H1 (cell line): ENCODE measurements around the gene THAP12. TPM values are rescaled to one million over a fixed set of nuclear protein-coding genes. Genes with fewer than 3 reads are reported as not detected.

Source experiments
- GTF2F1 ChIP-seq: IDR thresholded peaks from 2 replicates; pipeline ENCODE4 v1.6.1; 2012; ENCODE audit warnings: low read depth, low read length, improper control_type of control experiment, borderline replicate concordance
- TEAD4 ChIP-seq: IDR thresholded peaks from 2 replicates; pipeline ENCODE4 v1.6.1; 2012; ENCODE audit warnings: low read depth, low read length, inconsistent platforms, mixed read lengths
- polyA plus RNA-seq, 7 experiments: library from polyadenylated mRNA; depleted of rRNA in 3 of 7; stranded (reverse) in 5 of 7; unstranded in 2 of 7; fragments of >200 nt in 5 of 7; fragments of 200-250 nt in 2 of 7; gene quantifications; 1 replicate in 5 of 7; 2 replicates in 1 of 7; 4 replicates in 1 of 7; pipeline versions ENCODE4 v1.2.1 to v1.2.3, GENCODE V29; 2011 to 2013; ENCODE audit warnings: missing spikeins in 2 of 7, mixed read lengths in 2 of 7
- total RNA-seq: library from RNA; stranded (reverse); fragmentation: NEBNext Ultra II Directional; extraction: Animal tissue kit (Norgen Biotek cat#: 25700); gene quantifications from 2 replicates; pipeline ENCODE4 v1.2.1, GENCODE V29; 2021
- TF ChIP-seq, protein P1 (sequence below), 3 experiments: IDR thresholded peaks; 1 replicate in 2 of 3; 2 replicates in 1 of 3; pipeline versions ENCODE4 v1.5.1 to v1.6.1; 2011; ENCODE audit warnings: low read length in 3 of 3, mild to moderate bottlenecking in 3 of 3, inconsistent platforms in 2 of 3, low read depth in 1 of 3, moderate library complexity in 1 of 3; ENCODE audit not compliant: insufficient read depth in 1 of 3; ENCODE audit errors: control extremely low read depth in 1 of 3

Gene THAP12
- total and polyA plus RNA-seq, 2 of the 8 experiments (the other 6 are each of a cell fraction or from before 2014, with no cell fraction given): 12.0 to 39.9 TPM

- TF ChIP-seq, protein P1, sequence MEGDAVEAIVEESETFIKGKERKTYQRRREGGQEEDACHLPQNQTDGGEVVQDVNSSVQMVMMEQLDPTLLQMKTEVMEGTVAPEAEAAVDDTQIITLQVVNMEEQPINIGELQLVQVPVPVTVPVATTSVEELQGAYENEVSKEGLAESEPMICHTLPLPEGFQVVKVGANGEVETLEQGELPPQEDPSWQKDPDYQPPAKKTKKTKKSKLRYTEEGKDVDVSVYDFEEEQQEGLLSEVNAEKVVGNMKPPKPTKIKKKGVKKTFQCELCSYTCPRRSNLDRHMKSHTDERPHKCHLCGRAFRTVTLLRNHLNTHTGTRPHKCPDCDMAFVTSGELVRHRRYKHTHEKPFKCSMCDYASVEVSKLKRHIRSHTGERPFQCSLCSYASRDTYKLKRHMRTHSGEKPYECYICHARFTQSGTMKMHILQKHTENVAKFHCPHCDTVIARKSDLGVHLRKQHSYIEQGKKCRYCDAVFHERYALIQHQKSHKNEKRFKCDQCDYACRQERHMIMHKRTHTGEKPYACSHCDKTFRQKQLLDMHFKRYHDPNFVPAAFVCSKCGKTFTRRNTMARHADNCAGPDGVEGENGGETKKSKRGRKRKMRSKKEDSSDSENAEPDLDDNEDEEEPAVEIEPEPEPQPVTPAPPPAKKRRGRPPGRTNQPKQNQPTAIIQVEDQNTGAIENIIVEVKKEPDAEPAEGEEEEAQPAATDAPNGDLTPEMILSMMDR (IDR thresholded peaks at IDR 0.05; ENCODE audit: control extremely low read depth in 1 of 3, insufficient read depth in 1 of 3, low read depth in 1 of 3, low read length in 3 of 3): no peak
- TF ChIP-seq GTF2F1 (no peak), TEAD4 (no peak)
Observed at GRCh38 chr11:76424379-76424778, 43.4 kb upstream of the THAP12 start (continued).
